Colonic mucosa (tissue), 4 donors: ENCODE results near the gene IRF2. TPM values are rescaled to one million over a fixed set of nuclear protein-coding genes. Genes with fewer than 3 reads are reported as not detected.

Experiments
- DNase-seq: peaks from one replicate; pipeline ENCODE4 v3.0.0-alpha.2; 2020
- H3K27ac ChIP-seq: fragments of 200-600 bp; one replicate; pipeline ENCODE4 v1.8.0; 2021
- H3K27me3 ChIP-seq: fragments of 200-600 bp; one replicate; pipeline ENCODE4 v1.8.0; 2021
- H3K36me3 ChIP-seq: fragments of 200-600 bp; one replicate; pipeline ENCODE4 v1.8.0; 2021
- H3K4me1 ChIP-seq: fragments of 200-600 bp; one replicate; pipeline ENCODE4 v1.8.0; 2021; ENCODE audit warnings: mild to moderate bottlenecking
- H3K4me3 ChIP-seq: fragments of 200-600 bp; one replicate; pipeline ENCODE4 v1.8.0; 2021
- H3K9ac ChIP-seq, 2 donors: one replicate each; pipeline ENCODE4 v1.7.0; 2013; ENCODE audit warnings: control low read depth in 2 of 2, low read depth in 2 of 2, low read length in 2 of 2
- H3K9me3 ChIP-seq: fragments of 200-600 bp; one replicate; pipeline ENCODE4 v1.8.0; 2021
- intact Hi-C: fragments of 100-400 bp; cut with DNase I; formaldehyde crosslinking; loops from one replicate; pipeline ENCODE4 v1.14.1; 2022
- total RNA-seq, 2 donors: library from RNA; stranded (reverse); fragmentation: NEBNext Ultra II Directional in 1 of 2; extraction: Animal tissue kit (Norgen Biotek cat#: 25700) in 1 of 2; gene quantifications; one replicate each; pipeline ENCODE4 v1.2.1, GENCODE V29; 2021
- TF ChIP-seq, protein P1 (sequence below): fragments of 200-600 bp; IDR thresholded peaks from one replicate; pipeline ENCODE4 v1.8.0; 2022; ENCODE audit warnings: antibody characterized with exemption, mild to moderate bottlenecking
- donor health status: healthy.
- donor health status: DM: no; HTN: no; CAD: no.
- donor health status: DM: no; HTN: no; CAD: no.

The IRF2 gene
- total RNA-seq, 2 donors from 2014 or later = 36.2 to 61.9 TPM

DNA sequence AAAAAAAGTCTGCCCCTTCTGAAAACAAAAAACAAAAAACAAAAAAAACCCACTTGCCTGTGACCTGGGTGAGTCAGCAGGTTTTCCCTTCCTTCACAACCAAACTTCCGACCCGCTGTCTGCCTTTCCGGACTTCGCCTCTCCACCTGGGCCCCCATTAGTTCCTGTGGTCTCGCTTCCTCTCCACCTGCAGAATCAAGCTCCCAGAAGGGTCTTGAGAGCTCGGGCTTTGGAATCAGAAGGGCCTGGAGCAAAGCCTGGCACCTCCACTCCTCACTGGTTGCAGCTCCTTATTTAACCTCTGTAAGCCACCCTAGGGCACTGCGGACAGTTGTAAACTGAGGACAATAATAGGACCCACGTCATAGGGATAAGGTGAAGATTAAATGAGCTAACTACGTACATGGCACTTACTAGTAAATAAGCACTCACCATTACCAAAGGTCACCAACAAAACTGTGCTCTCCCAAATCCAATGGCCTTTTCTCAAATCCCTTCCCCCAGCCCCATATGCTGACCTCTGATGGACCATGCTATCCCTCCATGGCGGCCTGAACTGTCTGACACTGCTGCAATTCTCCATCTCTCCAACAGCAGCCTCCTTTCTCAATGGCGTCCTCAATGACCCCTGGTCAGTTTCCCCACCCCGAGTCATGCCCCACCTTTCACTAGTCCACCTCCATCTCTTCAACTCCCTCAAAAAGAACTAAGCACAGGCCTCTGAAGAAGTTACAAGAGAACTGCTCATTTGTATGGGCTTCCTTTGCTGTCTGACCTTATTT, 64.2 kb downstream of the IRF2 start:
- no peak for DNase-seq

GRCh38 chr4:184409502-184409901, 64.8 kb downstream of the IRF2 start:
- Histone ChIP-seq H3K4me1 (peaks cover 10% of the 10 kb centered on the region), H3K9me3 (no peaks in the 10 kb centered on the region), H3K27ac (no peak overlapping the region), H3K36me3 (peaks cover 7% of the 10 kb centered on the region), H3K9ac (no peak overlapping the region), H3K4me3 (no peak overlapping the region), H3K27me3 (no peaks in the 10 kb centered on the region)
- TF ChIP-seq, protein P1, sequence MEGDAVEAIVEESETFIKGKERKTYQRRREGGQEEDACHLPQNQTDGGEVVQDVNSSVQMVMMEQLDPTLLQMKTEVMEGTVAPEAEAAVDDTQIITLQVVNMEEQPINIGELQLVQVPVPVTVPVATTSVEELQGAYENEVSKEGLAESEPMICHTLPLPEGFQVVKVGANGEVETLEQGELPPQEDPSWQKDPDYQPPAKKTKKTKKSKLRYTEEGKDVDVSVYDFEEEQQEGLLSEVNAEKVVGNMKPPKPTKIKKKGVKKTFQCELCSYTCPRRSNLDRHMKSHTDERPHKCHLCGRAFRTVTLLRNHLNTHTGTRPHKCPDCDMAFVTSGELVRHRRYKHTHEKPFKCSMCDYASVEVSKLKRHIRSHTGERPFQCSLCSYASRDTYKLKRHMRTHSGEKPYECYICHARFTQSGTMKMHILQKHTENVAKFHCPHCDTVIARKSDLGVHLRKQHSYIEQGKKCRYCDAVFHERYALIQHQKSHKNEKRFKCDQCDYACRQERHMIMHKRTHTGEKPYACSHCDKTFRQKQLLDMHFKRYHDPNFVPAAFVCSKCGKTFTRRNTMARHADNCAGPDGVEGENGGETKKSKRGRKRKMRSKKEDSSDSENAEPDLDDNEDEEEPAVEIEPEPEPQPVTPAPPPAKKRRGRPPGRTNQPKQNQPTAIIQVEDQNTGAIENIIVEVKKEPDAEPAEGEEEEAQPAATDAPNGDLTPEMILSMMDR = no peak
- intact Hi-C loops = no loop called here
- no peak for DNase-seq

More for the DNA sequence above, 64.2 kb downstream of the IRF2 start:
- Histone ChIP-seq H3K9me3 (no peaks in the 10 kb centered on the region), H3K9ac (no peak overlapping the region), H3K27me3 (no peaks in the 10 kb centered on the region), H3K4me1 (peaks cover 10% of the 10 kb centered on the region), H3K27ac (no peak overlapping the region), H3K4me3 (no peak overlapping the region), H3K36me3 (peaks cover 9% of the 10 kb centered on the region)
- intact Hi-C loops = no loop called here
- TF ChIP-seq, protein P1 = no peak

DNA sequence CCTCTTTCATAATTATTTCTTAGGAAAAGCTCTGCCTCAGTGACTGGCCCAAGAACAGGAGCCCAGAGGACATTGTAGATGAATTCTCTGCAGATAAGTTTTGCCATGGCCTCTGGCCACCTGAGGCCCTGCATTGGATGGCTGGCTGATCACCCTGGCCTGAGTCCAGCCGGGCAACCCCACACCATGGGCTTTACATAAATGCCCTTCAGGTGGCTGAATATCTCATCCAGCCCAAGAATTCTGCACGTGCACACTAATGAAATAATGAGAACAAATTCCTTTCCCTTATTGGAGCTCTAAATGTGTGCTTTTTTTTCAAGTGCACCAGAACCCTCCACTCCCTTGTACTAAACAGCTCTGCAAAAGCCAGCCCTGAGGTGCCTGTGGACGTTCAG, 65.7 kb downstream of the IRF2 start:
- Histone ChIP-seq H3K9ac (no peak overlapping the region), H3K4me3 (no peak overlapping the region), H3K4me1 (peaks cover 8% of the 10 kb centered on the region), H3K9me3 (no peaks in the 10 kb centered on the region), H3K27ac (peak overlapping the region; percentile 85), H3K36me3 (peaks cover 7% of the 10 kb centered on the region), H3K27me3 (no peaks in the 10 kb centered on the region)
- DNase-seq = no peak
- TF ChIP-seq, protein P1 = no peak
- intact Hi-C loops = no loop called here

DNA sequence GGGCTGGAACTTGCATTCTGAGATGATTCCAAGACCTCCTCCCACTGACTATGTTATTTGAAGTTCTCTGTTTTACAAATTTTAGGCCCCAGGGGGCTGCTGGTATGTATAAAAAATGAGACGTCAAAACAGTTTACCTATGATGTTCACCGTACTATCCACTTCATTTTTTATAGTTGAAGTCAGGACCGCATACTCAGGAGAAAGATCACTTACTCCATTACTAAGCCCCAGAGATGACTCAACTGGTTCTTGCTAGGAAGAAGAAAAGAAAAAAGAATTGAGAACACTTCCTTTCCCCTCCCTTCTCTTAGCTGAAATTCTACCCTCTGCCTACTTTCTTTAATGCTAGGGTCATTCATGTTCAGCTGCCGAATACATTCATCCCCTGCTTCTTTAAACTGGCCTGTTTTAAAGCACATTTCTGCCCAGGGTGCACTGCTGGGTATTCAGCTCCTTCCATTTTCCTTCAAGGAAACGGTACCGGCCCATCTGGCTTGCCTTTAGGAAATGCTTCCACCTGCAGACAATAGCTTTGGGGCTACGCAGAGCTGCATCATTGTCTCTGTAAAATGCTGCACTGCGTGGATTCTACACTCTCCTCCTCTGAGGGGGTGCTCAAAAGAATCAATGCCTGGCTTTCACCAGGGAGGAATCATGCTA, 66.2 kb downstream of the IRF2 start:
- Histone ChIP-seq H3K4me1 (peaks cover 7% of the 10 kb centered on the region), H3K27me3 (no peaks in the 10 kb centered on the region), H3K9ac (no peak overlapping the region), H3K9me3 (no peaks in the 10 kb centered on the region), H3K27ac (peak overlapping the region; percentile 85), H3K36me3 (peaks cover 7% of the 10 kb centered on the region), H3K4me3 (no peak overlapping the region)
- DNase-seq = no peak
- intact Hi-C loops = no loop called here
- TF ChIP-seq, protein P1 = no peak

- peak overlapping the region in 1 of 2 donors; percentile 75 for H3K9ac ChIP-seq
- TF ChIP-seq, protein P1 = no peak
- peak overlapping the region; percentile 85 for H3K27ac ChIP-seq
- H3K4me3 ChIP-seq = no peak overlapping the region
- H3K4me1 ChIP-seq = peaks cover 7% of the 10 kb centered on the region
- no peaks in the 10 kb centered on the region for H3K27me3 ChIP-seq
- H3K9me3 ChIP-seq = no peaks in the 10 kb centered on the region
- intact Hi-C loops = no loop called here
- DNase-seq = peak; percentile 76
- H3K36me3 ChIP-seq = peaks cover 7% of the 10 kb centered on the region
Observed at GRCh38 chr4:184406958-184407391, 67.4 kb downstream of the IRF2 start.
